ENCODE results near the gene BMS1. TPM values are rescaled to one million over a fixed set of nuclear protein-coding genes. Genes with fewer than 3 reads are reported as not detected.

Gene BMS1
- total and polyA plus RNA-seq, 2 of the 8 experiments (the other 6 are each of a cell fraction or from before 2014, with no cell fraction given), result 3.7 to 34.6 TPM

GRCh38 chr10:42836771-42837468, 54.3 kb downstream of the BMS1 start:
- no peak overlapping the region for H4K5ac ChIP-seq (ENCODE audit: insufficient read length, low read depth, low read length)
- H4K20me1 ChIP-seq (replicated peaks in 1 of 2; ENCODE audit: control insufficient read depth in 1 of 2, insufficient read depth in 2 of 2, low read length in 2 of 2), result no peaks in the 10 kb centered on the region
- no peak overlapping the region for H3K27ac ChIP-seq (ENCODE audit: low read depth, low read length)
- H3K23me2 ChIP-seq (ENCODE audit: low read depth, low read length), result no peaks in the 10 kb centered on the region
- ChIA-PET CTCF (ENCODE audit: partially characterized antibody) (interaction anchor here (0.7 kb wide), 1 partner anchor 9 kb away, joined by 3 read pairs; no protein-coding TSS in a partner anchor), POLR2A (ENCODE audit: partially characterized antibody) (interaction anchor here (1.0 kb wide), 1 partner anchor 20 kb away, joined by 3 read pairs; no protein-coding TSS in a partner anchor)
- FAIRE-seq (no peak), DNase-seq (ENCODE audit: low read depth in 1 of 2, low spot score in 2 of 2) (no peak)
- H3K27me3 ChIP-seq (replicated peaks in 1 of 4; ENCODE audit: control insufficient read depth in 3 of 4, extremely low read depth in 1 of 4, insufficient read depth in 3 of 4, low read length in 3 of 4), result no peaks in the 10 kb centered on the region
- peak overlapping the region in 2 of 4 experiments; percentile 14 to 48; a peak in 3 of 8 replicates for H3K4me3 ChIP-seq (ENCODE audit: extremely low read depth in 1 of 4, insufficient read depth in 2 of 4, low read depth in 3 of 4, low read length in 4 of 4)
- peak overlapping the region; percentile 35 to 51; a peak in 3 of 4 replicates for H3K4me2 ChIP-seq (ENCODE audit: insufficient read depth in 1 of 2, low read depth in 2 of 2, low read length in 2 of 2)
- H2AK5ac ChIP-seq (ENCODE audit: low read depth, low read length), result no peak overlapping the region
- no peak for TF ChIP-seq JUN (IDR thresholded peaks at IDR 0.05; ENCODE audit: low read depth, low read length)
- no peak for TF ChIP-seq HDAC6 (IDR thresholded peaks at IDR 0.05; ENCODE audit: low read depth, low read length)
- no peak for TF ChIP-seq CHD2 (IDR thresholded peaks at IDR 0.05; ENCODE audit: low read length)
- H3K9me3 ChIP-seq (ENCODE audit: insufficient read depth in 2 of 2, low read depth in 1 of 2, low read length in 1 of 2), result no peaks in the 10 kb centered on the region
- no peak overlapping the region; the same call in 1 of the 2 replicates for H3K18ac ChIP-seq (ENCODE audit: extremely low read depth, low read length)
- H3K4ac ChIP-seq (replicated peaks; ENCODE audit: insufficient read length, low read depth, low read length), result no peak overlapping the region
- H2BK12ac ChIP-seq (ENCODE audit: low read depth, low read length), result no peak overlapping the region
- H2BK5ac ChIP-seq (ENCODE audit: low read depth, low read length), result no peak overlapping the region
- no peak overlapping the region for H3K14ac ChIP-seq (ENCODE audit: insufficient read length)
- H2BK120ac ChIP-seq (replicated peaks; ENCODE audit: low read depth, low read length), result no peak overlapping the region
- 45% methylated on average over 27 of the region's 60 CpGs; no CpG with 5 or more reads in 1 of the 2 experiments for WGBS, 2 experiments (ENCODE audit: extremely low coverage in 1 of 2, insufficient coverage in 1 of 2, insufficient read length in 1 of 2, insufficient replicate concordance in 2 of 2, low coverage in 1 of 2, low lambda C conversion rate in 2 of 2, missing lambda C conversion rate in 1 of 2)
- H3K9ac ChIP-seq (replicated peaks in 1 of 4; ENCODE audit: extremely low read depth in 1 of 4, low read depth in 3 of 4, low read length in 3 of 4), result no peak overlapping the region
- H3K4me1 ChIP-seq (replicated peaks in 1 of 4; ENCODE audit: control insufficient read depth in 3 of 4, insufficient read depth in 4 of 4, low read length in 3 of 4), result peaks cover 0 to 7% (median 0%) of the 10 kb centered on the region in 4 experiments; a peak in 2 of 7 replicates
- H2BK20ac ChIP-seq (ENCODE audit: low read length), result no peak overlapping the region
- H3K56ac ChIP-seq (replicated peaks; ENCODE audit: insufficient read length, low read depth, low read length), result no peak overlapping the region
- no peak overlapping the region for H2BK15ac ChIP-seq (ENCODE audit: low read length)
- no peak overlapping the region for H4K91ac ChIP-seq (replicated peaks; ENCODE audit: insufficient read length, low read length)
- H3K36me3 ChIP-seq (ENCODE audit: control insufficient read depth in 2 of 4, insufficient read depth in 4 of 4, low read length in 3 of 4), result peaks cover under 1 to 6% (median 3%) of the 10 kb centered on the region in 4 experiments; a peak in 5 of 8 replicates
- H3K79me2 ChIP-seq (ENCODE audit: control insufficient read depth in 1 of 2, insufficient read depth in 2 of 2, low read length in 2 of 2), result no peaks in the 10 kb centered on the region
- no peak overlapping the region for H3K23ac ChIP-seq (ENCODE audit: insufficient read length)
- no peaks in the 10 kb centered on the region for H3K79me1 ChIP-seq (ENCODE audit: low read depth, low read length)
- H4K8ac ChIP-seq (ENCODE audit: extremely low read depth, insufficient read depth, low read length), result no peak overlapping the region; the same call in none of the 2 replicates
- no peak overlapping the region for H2AFZ ChIP-seq (ENCODE audit: low read length)
